A673 (cell line): ENCODE measurements around the gene TNFSF11. TPM values are rescaled to one million over a fixed set of nuclear protein-coding genes. Genes with fewer than 3 reads are reported as not detected.

Experiments used
- BruUV-seq: library from RNA; stranded (reverse); fragments of 400-500 nt; replicated peaks from 2 replicates; lab custom pipeline; 2021; lab: Mats Ljungman, UMichigan
- CTCF ChIA-PET: fragments of 300-600 bp; sonication (Branson Sonifier 250); formaldehyde crosslinking; loops from one replicate; lab custom pipeline; 2022; ENCODE audit warnings: antibody characterized with exemption; lab: Charles Lee
- POLR2A ChIA-PET: fragments of 300-600 bp; sonication (Branson Sonifier 250); formaldehyde crosslinking; loops from one replicate; lab custom pipeline; 2022; ENCODE audit warnings: antibody characterized with exemption; ENCODE audit not compliant: low non-redundant PET; lab: Charles Lee
- DNase-seq: peaks from one replicate; pipeline ENCODE4 v3.0.0-alpha.2; 2015; ENCODE audit warnings: low spot score
- H3K27ac ChIP-seq: fragments of 200-600 bp; sonication (generic); 2 replicates; pipeline ENCODE4 v1.5.1; 2016; ENCODE audit warnings: mixed run types, low read depth, mild to moderate bottlenecking, mixed read lengths, antibody characterized with exemption, low read length; ENCODE audit not compliant: poor library complexity, severe bottlenecking
- H3K27me3 ChIP-seq: fragments of 200-600 bp; sonication (generic); replicated peaks from 2 replicates; pipeline ENCODE4 v1.6.1; 2017; ENCODE audit warnings: mixed run types, low read depth, mild to moderate bottlenecking, mixed read lengths, antibody characterized with exemption, low read length; ENCODE audit not compliant: insufficient read depth, poor library complexity
- H3K36me3 ChIP-seq: fragments of 200-600 bp; sonication (generic); 2 replicates; pipeline ENCODE4 v1.6.1; 2016; ENCODE audit warnings: mixed run types, mild to moderate bottlenecking, mixed read lengths, antibody characterized with exemption, low read length; ENCODE audit not compliant: insufficient read depth, poor library complexity, severe bottlenecking
- H3K4me1 ChIP-seq: fragments of 200-600 bp; sonication (generic); 2 replicates; pipeline ENCODE4 v1.6.1; 2017; ENCODE audit warnings: mixed run types, mild to moderate bottlenecking, mixed read lengths, antibody characterized with exemption, low read length; ENCODE audit not compliant: insufficient read depth, poor library complexity, severe bottlenecking
- H3K4me3 ChIP-seq: fragments of 200-600 bp; sonication (generic); 2 replicates; pipeline ENCODE4 v1.5.1; 2016; ENCODE audit warnings: low read depth, mixed run types, mild to moderate bottlenecking, mixed read lengths, low read length; ENCODE audit not compliant: poor library complexity, severe bottlenecking
- H3K9me3 ChIP-seq: fragments of 200-600 bp; sonication (generic); 2 replicates; pipeline ENCODE4 v1.6.1; 2016; ENCODE audit warnings: mixed run types, low read depth, mild to moderate bottlenecking, mixed read lengths, antibody characterized with exemption, low read length; ENCODE audit not compliant: poor library complexity, severe bottlenecking
- CTCF ChIP-seq: fragments of 300-800, 200-600 bp; sonication (generic); conservative IDR thresholded peaks from 2 replicates; pipeline ENCODE4 v1.5.1; 2017; ENCODE audit warnings: low read depth, mild to moderate bottlenecking, antibody characterized with exemption, low read length, moderate library complexity, mixed read lengths
- EZH2 ChIP-seq: fragments of 200-600 bp; sonication (generic); IDR thresholded peaks from 2 replicates; pipeline ENCODE4 v1.6.1; 2017; ENCODE audit warnings: borderline replicate concordance, low read depth, mild to moderate bottlenecking, mixed read lengths, antibody characterized with exemption, low read length; ENCODE audit not compliant: poor library complexity, severe bottlenecking
- intact Hi-C: fragments of 100-400 bp; cut with micrococcal nuclease; formaldehyde crosslinking; loops from one replicate; pipeline ENCODE4 v1.10.0; 2022; ENCODE audit not compliant: unreplicated experiment
- total RNA-seq: library from RNA; stranded (reverse); gene quantifications from 2 replicates; pipeline ENCODE4 v1.2.3, GENCODE V29; 2021

The TNFSF11 gene
- total RNA-seq, 1 experiment from 2014 or later, result not detected

GRCh38 chr13:42567906-42568305 lies 6.0 kb upstream of the TNFSF11 start:
- intact Hi-C loops, result no loop called here
- CTCF ChIA-PET, result no interaction called here
- BruUV-seq, result no TSS peak

GRCh38 chr13:42569576-42570344 lies 4.2 kb upstream of the TNFSF11 start:
- POLR2A ChIA-PET, result no interaction called here
- intact Hi-C loops, result no loop called here
- Histone ChIP-seq H3K27ac (no peak overlapping the region), H3K9me3 (no peaks in the 10 kb centered on the region), H3K4me3 (no peak overlapping the region), H3K4me1 (no peaks in the 10 kb centered on the region), H3K27me3 (peaks cover 43% of the 10 kb centered on the region), H3K36me3 (no peaks in the 10 kb centered on the region)
- no peak for DNase-seq
- no TSS peak for BruUV-seq
- no peak for TF ChIP-seq EZH2
- no peak for TF ChIP-seq CTCF
- CTCF ChIA-PET, result no interaction called here

More at GRCh38 chr13:42567906-42568305, 6.0 kb upstream of the TNFSF11 start:
- no peak for DNase-seq
- Histone ChIP-seq H3K4me3 (no peak overlapping the region), H3K9me3 (no peaks in the 10 kb centered on the region), H3K36me3 (no peaks in the 10 kb centered on the region), H3K27ac (no peak overlapping the region), H3K27me3 (peaks cover 25% of the 10 kb centered on the region), H3K4me1 (no peaks in the 10 kb centered on the region)
- TF ChIP-seq CTCF (no peak), EZH2 (no peak)
- POLR2A ChIA-PET, result no interaction called here

GRCh38 chr13:42571895-42572294 lies 2.1 kb upstream of the TNFSF11 start:
- no peak for DNase-seq
- Histone ChIP-seq H3K9me3 (no peaks in the 10 kb centered on the region), H3K27ac (no peak overlapping the region), H3K4me1 (no peaks in the 10 kb centered on the region), H3K4me3 (no peak overlapping the region), H3K36me3 (no peaks in the 10 kb centered on the region), H3K27me3 (peaks cover 64% of the 10 kb centered on the region)
- TF ChIP-seq CTCF (no peak), EZH2 (no peak)
- ChIA-PET CTCF (interaction anchor here (0.5 kb wide), 1 partner anchor 23 kb away, joined by 3 read pairs; no protein-coding TSS in a partner anchor), POLR2A (no interaction called here)
- BruUV-seq, result no TSS peak
- intact Hi-C loops, result no loop called here
